Measurements from ENCODE around the gene SH3BGRL3.

GRCh38 chr1:26324550-26324949, 44.7 kb downstream of the SH3BGRL3 start:
- TF ChIP-seq TAF1 (IDR thresholded peaks at IDR 0.05; ENCODE audit: low read depth, low read length): no peak
- TF ChIP-seq POLR2AphosphoS5 (IDR thresholded peaks at IDR 0.05; ENCODE audit: low read depth, low read length): no peak
- no peak for TF ChIP-seq POU2F2 (IDR thresholded peaks at IDR 0.05; ENCODE audit: low read depth, low read length)
